NOMO-1 treated with DMSO at 0.1 percent for 48 hours (cell line): ENCODE measurements around the gene SMIM44.

ENCODE experiments used
- DNase-seq: peaks from one replicate; lab custom pipeline; 2025; ENCODE audit not compliant: unreplicated experiment; lab: John Stamatoyannopoulos, UW

Gene SMIM44

DNA sequence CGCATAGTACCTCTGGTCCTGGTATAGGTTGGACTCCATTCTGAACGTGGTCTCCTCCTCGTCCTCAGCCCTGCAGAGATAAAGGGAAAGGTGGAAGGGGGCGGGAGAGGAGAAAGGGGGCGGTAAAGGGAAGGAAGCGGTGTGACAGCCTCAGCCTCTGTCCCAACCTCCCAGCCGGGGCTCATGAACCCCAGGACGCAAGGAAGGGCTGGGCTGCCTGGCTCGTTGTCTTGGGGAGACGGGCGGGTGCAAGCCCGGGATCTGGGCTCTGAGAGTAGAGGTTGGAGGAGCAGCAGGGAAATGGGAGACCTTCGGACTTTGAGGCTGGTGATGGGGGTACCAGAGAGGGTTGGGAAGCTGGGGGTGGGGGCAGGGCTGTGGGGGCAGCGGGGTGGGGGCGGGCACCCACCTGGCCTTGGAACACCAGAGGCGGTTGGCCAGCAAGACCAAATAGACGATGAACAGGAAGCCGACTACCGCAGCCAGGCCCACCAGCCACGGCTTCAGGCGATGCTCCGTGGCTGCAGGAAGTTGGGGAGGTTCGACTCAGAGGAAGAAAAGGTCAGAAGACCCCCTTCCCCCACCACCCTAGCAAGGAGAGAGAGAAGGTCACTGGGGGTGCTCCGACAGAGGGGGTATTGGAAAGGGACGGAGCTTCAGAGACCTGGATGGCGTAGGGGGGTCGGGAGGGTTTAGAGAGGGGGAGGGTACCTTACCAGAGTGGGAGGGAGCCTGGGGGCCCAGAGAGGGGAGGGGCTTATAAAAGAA lies 4.6 kb downstream of the SMIM44 start:
- DNase-seq: no peak

DNA sequence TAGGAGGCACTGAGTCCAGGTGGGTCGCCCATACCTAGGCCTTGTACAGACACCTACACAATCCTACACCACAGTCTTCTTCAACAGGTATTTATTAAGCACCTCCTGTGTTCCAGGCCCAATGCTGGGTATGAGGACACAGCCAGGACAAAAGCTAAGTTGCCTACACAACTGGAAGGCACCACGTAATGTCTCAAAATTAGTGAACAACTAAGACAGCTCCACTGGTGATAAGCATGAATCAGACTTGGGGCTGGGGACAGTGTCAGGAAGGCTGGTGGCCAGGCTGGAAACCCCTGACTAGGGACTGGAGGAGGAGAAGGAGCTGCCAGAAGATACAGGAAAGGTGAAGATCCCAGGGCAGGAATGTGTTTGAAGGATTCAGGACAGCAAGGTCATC lies 5.3 kb downstream of the SMIM44 start:
- DNase-seq: no peak

DNA sequence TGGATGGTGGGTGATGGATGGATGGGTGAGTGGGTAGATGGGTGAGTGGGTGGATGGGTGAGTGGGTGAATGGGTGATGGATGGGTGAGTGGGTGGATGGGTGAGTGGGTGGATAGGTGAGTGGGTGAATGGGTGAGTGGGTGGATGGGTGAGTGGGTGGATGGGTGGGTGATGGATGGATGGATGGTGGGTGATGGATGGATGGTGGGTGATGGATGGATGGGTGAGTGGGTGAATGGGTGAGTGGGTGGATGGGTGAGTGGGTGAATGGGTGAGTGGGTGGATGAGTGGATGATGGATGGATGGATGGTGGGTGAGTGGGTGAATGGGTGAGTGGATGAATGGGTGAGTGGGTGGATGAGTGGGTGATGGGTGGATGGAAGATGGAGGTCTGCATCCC lies 5.7 kb downstream of the SMIM44 start:
- DNase-seq: no peak

DNA sequence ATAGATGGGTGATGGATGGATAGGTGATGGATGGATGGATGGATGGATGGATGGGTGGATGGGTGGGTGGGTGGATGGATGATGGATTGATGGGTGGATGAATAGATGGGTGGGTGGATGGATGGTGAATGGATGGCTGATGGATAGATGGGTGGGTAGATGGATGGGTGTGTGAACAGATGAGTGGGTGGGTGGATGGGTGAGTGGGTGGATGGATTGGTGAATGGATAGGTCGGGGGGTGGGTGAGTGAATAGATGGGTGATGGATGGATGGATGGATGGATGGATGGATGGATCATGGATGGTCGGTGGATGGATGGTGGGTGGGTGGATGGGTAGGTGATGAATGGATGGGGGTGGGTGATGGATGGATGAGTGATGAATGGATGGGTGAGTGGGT lies 6.4 kb downstream of the SMIM44 start:
- DNase-seq: no peak

DNA sequence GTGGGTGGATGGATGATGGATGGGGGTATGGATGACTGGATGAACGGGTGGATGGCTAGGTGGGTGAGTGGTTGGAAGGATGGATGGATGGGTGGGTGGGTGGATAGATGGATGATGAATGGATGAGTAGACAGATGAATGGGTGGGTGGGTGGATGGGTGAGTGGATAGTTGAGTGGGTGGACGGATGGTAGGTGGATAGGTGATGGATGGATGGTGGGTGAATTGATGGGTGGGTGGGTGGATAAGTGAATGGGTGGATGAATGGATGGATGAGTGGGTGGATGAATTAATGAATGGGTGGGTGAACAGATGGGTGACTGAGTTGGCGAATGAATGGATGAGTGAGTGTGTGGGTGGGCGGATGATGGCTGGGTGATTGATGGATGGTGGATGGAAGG lies 7.8 kb downstream of the SMIM44 start:
- no peak for DNase-seq

DNA sequence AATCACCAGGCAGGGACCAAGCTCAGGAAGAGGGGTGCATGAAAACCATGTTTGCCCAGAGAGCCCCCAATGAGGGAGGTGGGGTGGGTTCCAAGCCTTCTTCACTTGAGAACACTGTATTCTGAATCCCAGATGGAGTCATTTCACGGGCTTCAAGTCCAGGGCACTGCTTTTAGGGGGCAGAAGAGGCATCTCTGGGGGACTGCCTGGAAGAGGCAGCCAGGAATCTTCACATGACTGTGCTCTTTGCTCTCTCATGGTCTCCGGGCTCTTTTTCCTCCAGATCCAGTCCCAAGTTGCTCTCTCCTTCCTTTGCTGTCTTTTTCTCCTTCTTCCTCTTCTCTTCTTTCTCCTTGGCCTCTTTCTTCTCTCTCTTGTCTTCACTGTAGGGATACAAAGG lies 8.6 kb downstream of the SMIM44 start:
- DNase-seq: no peak

DNA sequence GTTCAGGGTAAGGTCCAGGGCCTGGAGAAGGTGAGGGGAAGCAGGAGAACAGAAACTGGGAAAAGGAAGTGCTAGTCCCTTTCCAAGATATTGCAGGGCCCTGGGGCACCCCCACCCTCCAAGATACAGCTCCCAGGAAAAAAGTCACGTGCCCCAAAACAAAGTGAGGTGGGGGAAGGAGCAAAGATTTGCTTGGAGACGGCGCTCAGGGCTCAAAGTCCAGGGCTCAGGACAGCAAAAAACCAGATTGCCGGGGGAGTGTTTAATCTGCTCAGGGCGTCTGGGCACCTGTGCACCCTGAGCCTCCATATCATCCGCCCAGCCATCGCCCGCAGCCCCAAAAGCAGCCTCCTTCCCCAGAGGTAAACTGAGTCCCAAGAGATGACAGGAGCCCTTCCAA lies 9.2 kb downstream of the SMIM44 start:
- no peak for DNase-seq

DNA sequence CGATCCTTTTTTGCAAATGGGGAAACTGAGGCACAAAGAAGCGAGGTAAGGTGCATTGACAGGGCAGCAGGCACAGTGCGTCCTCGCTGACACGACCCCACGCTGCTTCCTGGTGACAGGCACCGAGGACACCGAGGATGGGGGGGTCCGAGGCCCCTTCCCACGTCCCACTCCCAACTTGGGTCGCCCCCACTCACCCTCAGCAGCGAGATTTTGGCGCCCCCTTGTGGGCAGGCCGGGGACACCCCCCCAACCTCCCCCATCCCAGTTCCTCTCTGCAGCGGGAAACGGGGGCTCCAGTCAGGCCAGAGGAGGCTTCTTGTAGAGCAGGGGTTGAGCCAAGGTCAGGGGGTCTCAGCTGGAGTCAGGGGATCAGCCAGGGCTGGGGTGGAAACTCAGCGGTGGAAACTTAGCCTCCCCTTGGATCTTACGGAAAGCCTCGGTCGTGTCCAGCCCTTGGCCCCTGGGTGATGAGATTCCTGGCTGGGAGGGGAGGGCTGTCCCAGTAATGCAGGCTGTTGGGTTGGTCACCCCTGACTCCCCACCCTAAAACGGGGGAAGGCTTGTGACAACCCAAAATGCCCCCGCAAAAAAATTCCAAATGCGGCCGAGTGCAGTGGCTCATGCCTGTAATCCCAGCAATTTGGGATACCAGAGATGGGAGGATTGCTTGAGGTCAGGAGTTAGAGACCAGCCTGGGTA lies 11.1 kb downstream of the SMIM44 start:
- no peak for DNase-seq

DNA sequence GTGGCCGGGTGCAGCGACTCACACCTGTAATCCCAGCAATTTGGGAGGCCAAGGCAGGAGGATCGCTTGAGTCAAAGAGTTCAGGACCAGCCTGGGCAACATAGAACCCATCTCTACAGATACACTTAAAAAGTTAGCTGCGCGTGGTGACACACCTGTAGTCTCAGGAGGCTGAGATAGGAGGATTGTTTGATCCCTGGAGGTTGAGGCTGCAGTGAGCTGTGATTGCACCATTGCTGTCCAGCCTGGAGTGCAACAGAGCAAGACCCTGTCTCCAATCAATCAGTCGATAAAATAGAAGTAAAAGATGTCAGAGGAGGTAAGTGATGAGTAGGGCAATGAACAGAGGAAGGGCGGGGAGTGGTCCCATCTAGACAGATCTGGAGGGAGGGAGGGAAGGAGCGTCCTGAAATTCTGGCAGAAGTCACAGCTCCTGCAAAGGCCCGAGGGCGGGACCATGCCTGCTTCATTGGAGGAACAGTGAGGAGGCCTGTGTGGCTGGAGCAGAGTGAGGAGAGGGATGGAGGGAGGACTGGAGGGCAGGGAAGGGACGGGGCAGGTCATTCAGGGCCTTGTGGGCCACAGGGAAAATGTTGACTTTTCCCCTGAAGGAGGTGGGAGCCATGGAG lies 12.6 kb downstream of the SMIM44 start:
- no peak for DNase-seq

DNA sequence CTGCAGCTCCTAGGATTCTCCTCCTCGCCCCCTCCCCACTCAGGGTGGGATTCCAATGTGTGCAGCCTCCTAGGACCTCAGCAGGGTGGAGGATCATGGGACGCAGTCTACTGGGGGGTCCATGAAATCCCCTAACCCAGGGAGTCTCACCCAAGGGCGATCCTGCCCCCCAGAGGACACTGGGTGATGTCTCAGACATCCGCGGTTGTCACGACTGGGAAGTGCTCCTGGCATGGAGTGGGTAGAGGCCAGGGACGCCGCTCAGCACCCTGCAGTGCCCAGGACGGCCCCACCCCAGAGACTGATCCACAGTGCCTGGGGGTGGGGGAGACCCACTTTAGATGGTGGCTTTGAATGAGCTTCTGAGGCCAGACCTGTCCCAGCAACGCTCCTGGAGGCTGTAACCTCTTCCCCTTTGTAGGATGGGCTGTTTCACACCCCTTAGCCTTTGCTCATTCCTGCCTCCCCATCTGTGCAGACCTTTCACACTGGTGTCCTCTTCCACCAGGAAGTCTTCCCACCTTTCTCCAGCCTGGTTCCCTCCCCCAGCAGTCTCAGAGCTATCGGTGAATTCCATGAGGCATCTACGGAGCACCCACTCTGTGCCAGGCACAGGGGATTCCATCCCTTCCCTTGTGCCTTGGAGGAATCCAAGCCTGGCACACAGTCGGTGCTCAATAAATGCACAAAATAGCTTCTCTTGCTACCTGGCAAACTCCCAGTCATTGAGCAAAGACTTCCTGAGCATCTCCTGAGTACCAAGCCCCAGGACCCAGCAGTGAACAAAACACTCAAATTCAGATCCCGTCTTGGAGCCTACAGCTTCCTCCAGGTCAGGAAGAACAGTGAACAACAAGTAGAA lies 13.4 kb downstream of the SMIM44 start:
- no peak for DNase-seq

DNA sequence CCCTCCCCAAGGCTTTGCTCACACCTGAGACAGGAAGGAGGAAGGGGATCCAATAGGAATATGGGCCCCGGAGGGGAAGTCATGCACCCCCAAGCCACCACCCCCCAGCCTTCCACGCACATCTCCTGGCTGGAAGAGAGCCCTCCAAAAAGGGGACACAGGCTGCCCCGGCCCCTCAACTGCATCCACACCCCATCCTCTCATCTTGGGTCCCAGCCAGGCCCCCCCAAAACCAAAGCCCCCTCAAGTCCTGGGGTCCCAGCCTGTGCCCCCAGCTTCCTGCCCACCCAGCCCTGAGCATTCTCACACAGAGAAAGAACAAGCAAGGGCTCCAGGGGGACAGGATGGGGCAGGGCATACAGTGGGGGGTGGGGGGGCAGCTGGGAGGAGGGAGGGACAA lies 15.0 kb downstream of the SMIM44 start:
- no peak for DNase-seq

DNA sequence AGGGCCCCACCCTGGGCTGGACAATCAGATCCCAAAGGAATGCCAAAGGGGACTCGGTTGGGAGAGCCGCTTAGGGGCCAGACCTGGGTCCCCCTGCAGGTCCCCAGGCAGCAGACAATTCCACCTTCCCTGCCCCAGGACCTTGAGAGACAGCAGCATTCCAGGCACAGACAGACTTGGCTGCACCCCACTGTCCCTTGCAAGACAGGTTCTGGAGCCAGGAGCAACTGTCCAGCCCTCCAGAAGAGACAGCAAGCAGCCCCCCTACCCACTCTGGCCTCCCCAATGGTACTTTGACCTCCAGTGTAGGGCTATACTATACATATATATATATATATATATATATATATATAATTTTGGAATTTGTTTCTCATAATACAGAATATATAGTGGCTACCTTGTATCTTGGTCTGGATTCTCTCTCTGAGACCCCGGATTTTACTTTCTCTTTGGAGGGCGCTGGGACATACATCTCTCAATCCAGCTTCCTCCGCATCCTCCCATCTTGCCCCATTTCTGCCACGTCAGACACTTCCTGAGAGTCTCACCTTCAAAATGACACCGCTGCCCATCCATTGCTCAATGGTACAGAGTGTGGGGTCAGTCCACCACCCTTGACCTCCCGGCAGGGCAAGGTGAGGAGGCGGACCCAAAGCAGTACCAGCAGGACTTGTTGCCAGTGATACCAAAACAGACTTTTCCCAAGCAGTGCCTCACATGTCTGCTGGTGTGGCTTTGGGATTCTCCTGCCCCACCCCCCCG lies 15.6 kb downstream of the SMIM44 start:
- no peak for DNase-seq

DNA sequence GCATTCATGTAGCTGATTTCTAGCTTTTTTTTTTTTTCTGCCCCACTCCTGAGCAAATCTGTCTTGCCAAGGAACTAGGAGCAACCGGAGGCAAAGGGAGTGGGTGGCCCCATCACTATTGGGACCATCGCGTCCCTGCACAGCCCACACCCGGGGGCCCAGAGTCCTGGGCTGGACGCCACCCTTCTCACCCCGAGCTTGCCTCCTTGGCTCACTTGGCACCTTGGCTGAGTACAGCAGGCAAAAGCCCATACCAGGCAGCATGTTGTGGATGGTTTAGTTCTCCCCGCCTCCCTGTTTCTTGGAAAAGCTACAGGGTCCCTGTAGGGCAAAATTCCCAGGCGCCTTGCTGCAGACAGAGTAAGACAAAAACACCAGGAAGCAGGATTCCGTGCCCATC lies 16.6 kb downstream of the SMIM44 start:
- no peak for DNase-seq

DNA sequence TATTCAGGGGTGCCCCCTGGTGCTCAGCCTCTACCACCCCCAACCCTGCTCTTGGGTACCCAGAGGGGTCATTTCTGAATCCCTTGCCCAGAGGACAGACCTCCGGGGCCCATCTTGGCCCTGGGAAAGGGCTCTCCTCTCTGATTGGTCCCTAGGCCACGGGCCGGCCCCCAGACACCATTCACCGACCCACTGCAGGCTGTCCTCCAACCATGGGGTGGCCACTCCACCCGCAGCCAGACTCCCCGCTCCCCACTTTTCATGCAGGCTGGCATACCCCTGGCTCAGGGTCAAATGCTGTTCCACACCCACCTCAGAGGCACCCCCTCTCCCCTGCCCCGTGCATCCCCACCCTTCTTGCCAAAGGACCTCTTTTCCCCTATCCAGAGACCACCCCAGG lies 17.7 kb downstream of the SMIM44 start:
- DNase-seq: no peak

DNA sequence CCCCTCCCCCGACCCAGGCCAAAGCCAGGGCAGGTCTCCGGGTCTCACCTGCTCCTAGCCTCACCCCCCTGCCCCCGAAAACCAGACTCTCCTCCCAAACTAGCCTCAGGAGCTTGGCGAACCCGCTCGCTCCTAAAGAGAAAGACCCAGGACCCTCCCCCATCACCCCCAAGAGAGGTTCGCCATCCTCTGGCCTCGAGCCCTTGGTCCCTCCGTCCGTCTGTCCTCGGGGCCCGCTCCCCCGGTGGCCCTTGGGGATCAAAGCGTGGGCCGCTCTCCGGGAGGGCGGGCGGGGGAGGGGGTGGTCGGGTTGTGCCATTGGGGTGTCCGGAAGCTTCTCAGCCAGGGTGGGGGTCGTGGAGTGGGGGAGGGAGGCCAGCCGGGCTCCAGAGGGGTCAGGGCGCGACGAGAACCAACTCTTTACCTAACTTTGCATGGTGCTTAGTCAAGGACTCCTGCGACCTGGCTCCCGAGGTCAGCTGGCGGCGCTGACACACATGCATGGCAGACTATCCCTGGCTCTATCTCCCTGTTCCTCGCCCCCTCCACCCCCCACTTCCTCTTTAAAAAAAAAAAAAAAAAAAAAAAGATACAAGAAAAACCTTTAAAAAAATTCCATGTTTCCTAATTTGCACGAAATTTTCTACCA lies 18.5 kb downstream of the SMIM44 start:
- DNase-seq: no peak

DNA sequence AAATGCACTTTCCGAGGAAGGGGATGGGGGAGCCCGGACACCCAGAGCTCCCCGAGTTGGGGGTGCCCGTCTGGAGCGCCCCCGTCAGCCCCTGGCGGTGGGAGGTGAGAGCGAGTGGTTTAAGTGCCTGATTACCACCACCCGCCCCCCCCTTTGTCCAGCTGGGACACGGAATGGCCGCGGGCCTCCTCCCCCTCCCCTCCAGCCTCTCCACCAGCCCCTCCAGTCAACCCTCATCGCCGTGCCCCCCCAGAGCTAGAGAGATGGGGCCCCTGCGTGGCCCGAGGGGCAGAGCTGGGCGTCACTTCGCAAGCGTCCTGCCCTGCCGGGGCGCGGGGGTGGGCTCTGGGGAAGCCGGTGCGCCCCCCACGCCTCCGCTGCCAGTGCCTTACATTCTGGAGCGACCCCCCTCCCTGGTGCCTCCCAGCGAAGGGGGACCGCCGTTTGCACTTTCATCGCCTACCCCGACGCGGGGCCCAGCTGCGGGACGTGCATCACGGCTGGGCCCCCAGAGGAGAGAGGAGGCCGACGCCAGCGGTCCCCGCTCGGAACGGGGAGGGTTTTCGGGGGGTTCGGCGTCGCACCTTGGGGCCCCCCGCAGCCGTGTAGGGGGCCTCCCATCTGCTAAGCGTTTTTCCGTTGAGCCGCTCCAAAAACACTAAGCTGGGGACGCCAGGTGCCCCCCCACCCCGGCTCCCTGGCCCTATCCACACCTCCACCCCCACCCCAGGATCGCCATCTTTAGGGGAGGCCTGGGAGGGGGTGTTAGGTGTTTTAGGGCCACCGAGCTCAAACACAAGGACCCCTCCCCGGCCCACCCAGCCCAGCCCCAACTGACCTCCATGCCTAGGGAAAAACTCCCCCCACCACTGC lies 19.3 kb downstream of the SMIM44 start:
- DNase-seq: no peak

DNA sequence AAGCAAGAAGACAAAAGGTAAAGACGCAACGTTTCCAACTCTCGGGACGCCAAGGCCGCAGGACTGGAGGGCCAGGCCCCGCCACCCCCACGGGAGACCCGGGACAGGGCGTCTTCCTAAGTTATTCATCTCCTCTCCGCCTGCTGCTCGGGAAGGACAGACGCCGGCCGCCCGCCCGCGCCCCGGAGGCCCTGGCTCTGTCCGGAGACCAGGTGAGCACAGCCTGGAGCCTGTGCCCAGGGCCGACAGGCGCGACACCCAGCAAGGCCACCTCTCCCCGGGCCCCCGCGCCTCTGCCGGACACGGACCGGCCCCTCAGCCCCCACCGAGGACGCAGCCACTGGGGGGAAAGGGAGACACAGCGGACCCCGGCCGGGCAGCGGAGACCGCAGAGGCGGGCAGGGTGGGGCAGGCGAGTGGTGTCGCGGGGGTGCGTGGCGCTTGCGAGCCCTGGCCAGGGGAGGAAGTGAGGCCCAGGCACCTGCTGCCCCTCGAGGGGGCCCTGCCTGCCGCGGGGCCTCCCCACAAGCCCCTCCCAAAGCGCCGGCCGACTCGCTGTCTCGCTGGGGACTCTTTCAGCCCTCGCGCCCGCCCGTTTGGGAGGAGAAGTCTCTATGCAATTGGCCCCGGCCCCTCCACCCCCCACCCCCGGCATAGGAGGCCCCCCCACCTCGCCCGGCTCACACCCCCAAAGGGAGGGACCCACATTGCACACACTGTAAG lies 20.1 kb downstream of the SMIM44 start:
- DNase-seq: no peak

DNA sequence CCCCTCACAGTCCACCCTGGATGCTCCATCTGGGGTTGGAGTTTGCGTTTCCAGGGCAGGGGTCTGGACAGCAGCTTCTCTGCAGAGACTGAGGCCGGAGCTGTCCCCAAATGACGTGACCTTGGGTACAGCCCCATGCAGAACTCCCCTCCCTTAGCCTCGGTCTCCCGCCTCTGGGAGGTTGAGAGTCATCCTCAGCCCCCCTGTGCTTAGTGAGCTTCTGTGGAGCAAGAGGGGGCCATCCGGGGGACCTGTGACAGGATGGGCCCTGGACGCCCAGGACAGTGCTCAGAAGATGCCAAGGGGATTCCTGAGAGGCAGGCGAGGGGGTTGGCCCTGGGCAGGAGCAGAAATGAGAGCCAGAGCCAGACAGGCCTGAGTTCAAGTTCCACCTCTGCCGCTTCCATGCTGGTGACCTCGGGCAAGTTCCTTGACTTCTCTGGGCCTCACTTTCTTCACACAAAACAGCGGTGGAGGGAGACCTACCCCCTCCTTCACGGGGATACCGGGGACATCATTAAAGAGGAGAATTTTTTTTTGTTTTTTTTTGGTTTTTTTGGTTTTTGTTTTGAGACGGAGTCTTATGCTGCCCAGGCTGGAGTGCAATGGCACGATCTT lies 23.2 kb downstream of the SMIM44 start:
- no peak for DNase-seq
